Cardiac muscle cell (in vitro differentiated cells and primary cell): ENCODE data around the gene ST8SIA5. TPM values are rescaled to one million over a fixed set of nuclear protein-coding genes. Genes with fewer than 3 reads are reported as not detected.

Experiments
- DNase-seq, 2 donors: peaks; one replicate each; pipeline versions ENCODE4 v3.0.0 to v3.0.0-alpha.2; 2010 to 2017; ENCODE audit warnings: low read depth in 1 of 2, low spot score in 1 of 2
- H3K27ac ChIP-seq: fragments of 200-600 bp; sonication (generic); 2 replicates; pipeline ENCODE4 v1.5.1; 2016
- H3K27me3 ChIP-seq: fragments of 200-600 bp; sonication (generic); 2 replicates; pipeline ENCODE4 v1.6.0; 2016; ENCODE audit warnings: control low read depth
- H3K36me3 ChIP-seq: fragments of 200-600 bp; sonication (generic); 2 replicates; pipeline ENCODE4 v1.5.1; 2016; ENCODE audit warnings: control low read depth
- H3K4me1 ChIP-seq: fragments of 200-600 bp; sonication (generic); 2 replicates; pipeline ENCODE4 v1.8.1; 2017; ENCODE audit warnings: low read depth, mild to moderate bottlenecking, mixed run types
- H3K4me3 ChIP-seq: fragments of 200-600 bp; sonication (generic); 2 replicates; pipeline ENCODE4 v1.5.1; 2016; ENCODE audit warnings: mild to moderate bottlenecking
- H3K9me3 ChIP-seq: fragments of 200-600 bp; sonication (generic); 2 replicates; pipeline ENCODE4 v1.5.1; 2017; ENCODE audit warnings: low read depth, mild to moderate bottlenecking, control low read depth
- polyA plus RNA-seq: library from polyadenylated mRNA; unstranded; fragments of >200 nt; fragmentation: Nextera tagmentation; extraction: Ambion mirVana; gene quantifications from 2 replicates; pipeline ENCODE4 v1.2.1, GENCODE V29; 2016
- total RNA-seq: library from RNA; depleted of rRNA; stranded (reverse); fragments of >200 nt; gene quantifications from 2 replicates; pipeline ENCODE4 v1.2.3, GENCODE V29; 2016
- TF ChIP-seq, protein P1 (sequence below): IDR thresholded peaks from 2 replicates; pipeline ENCODE4 v1.5.1; 2012; ENCODE audit warnings: low read depth, mild to moderate bottlenecking, low read length

The ST8SIA5 gene
- total and polyA plus RNA-seq, 2 experiments from 2014 or later, result 0.83 TPM; not detected in 1

DNA sequence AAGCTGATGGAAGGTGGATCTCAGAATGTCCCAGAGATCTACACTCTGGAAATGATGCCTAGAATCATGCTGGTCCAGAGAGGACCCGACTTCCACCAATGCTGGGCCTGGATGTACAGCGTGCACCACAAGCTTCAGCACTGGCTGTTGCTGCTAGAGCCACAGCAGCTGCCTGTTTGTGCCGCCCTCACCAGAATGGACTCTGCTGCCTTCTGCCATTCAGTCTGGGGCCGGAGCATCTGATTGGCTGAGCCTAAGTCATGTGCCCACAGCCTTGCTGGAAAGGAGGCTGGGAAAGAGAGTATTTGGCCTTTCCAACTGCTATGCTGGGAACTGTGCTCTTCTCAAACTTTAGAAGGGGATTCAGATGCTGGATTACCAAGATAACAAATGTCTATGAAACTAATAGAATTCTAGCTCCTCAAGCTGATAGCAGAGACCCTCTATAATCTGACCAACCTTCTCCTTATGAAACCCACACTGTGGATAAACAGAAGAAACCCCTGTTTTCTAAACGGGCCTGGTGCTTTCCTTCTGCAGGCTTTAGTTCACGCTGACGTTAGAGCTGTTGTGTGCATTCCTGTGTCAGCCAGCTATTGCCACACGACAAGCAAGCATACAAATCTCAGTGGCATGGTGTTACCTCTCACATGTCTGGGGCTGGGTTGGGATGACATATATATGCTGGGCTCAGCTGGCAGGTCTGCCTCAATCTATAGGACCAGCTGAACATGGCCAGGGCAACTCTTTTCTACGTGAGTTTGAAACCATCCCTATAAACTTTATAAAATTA is 95.7 kb downstream of the ST8SIA5 start:
- Histone ChIP-seq H3K36me3 (no peaks in the 10 kb centered on the region), H3K27ac (no peak overlapping the region), H3K27me3 (no peaks in the 10 kb centered on the region), H3K4me3 (no peak overlapping the region), H3K9me3 (no peaks in the 10 kb centered on the region), H3K4me1 (no peaks in the 10 kb centered on the region)
- TF ChIP-seq, protein P1, sequence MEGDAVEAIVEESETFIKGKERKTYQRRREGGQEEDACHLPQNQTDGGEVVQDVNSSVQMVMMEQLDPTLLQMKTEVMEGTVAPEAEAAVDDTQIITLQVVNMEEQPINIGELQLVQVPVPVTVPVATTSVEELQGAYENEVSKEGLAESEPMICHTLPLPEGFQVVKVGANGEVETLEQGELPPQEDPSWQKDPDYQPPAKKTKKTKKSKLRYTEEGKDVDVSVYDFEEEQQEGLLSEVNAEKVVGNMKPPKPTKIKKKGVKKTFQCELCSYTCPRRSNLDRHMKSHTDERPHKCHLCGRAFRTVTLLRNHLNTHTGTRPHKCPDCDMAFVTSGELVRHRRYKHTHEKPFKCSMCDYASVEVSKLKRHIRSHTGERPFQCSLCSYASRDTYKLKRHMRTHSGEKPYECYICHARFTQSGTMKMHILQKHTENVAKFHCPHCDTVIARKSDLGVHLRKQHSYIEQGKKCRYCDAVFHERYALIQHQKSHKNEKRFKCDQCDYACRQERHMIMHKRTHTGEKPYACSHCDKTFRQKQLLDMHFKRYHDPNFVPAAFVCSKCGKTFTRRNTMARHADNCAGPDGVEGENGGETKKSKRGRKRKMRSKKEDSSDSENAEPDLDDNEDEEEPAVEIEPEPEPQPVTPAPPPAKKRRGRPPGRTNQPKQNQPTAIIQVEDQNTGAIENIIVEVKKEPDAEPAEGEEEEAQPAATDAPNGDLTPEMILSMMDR, result no peak
- DNase-seq, result peak; percentile 40 to 54

DNA sequence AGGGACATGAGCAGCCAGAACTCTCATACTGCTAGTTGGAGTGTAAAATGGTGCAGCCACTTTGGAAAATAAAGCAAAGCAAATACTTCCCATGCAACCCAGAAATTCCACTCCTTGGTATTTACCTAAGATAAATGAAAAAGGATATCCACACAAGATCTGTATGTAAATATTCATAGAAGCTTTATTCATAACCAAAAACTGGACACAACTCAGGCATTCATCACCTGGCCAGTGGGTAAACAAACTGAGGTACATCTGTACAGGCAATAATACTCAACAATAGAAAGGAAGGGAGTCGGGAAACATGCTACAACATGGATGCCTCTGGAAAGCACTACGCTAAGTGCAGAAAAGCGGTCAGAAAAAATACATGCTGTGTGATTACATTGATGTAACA is 97.4 kb downstream of the ST8SIA5 start:
- Histone ChIP-seq H3K27ac (no peak overlapping the region), H3K27me3 (no peaks in the 10 kb centered on the region), H3K4me3 (no peak overlapping the region), H3K4me1 (no peaks in the 10 kb centered on the region), H3K36me3 (no peaks in the 10 kb centered on the region), H3K9me3 (no peaks in the 10 kb centered on the region)
- DNase-seq, result no peak
- TF ChIP-seq, protein P1, result no peak

DNA sequence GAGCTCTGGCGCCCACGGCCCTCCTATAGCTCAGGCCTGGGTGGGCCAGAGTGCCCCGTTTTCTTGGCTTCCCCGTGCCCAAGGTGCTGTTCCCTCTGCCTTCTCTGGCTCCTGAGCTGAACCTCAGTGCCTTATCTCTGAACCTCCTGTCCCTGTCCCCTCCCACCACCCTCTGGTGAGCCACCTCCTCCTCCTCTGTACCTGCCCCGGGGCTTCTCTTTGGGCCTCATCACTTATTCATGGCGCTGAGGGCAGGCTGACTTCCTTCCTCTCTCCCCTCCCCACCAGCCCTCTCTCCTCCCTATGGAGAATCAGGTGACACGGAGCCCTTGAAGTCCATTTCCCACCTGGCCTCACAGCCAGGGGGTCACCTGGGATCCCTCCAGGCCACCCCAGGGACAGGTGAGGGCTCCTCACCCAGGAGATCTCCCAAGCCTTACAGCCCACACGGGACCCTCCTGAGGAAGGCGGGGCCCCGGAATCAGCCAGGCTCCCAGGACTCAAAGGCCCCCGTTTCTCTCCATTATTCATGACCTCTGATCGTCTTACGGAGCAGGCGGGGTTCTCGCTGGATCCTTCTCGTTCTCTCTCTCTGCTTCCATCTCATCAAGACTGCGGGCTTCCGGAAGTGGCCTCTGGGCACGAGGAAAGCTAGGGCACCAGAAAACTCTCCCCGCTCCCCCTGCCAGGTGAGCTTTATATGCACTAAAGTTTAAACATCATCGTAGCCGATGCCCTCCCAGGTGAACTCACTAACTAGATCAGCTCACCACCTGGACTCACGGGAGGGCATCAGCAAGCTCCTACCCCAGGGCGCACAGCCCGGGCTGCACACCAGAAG is 99.5 kb downstream of the ST8SIA5 start, which contains the start of gene LOXHD1:
Gene LOXHD1, minus strand, starts transcription at position 106 of the 841 bp plus-strand sequence. CDS start 187 bp downstream, outside the sequence.
- Histone ChIP-seq H3K27ac (no peak within 1 kb of the TSS), H3K4me1 (no peaks in the 10 kb centered on the region), H3K9me3 (no peaks in the 10 kb centered on the region), H3K36me3 (no peaks in the 10 kb centered on the region), H3K27me3 (no peaks in the 10 kb centered on the region), H3K4me3 (no peak within 1 kb of the TSS)
- TF ChIP-seq, protein P1, result no peak
- DNase-seq, result no peak

DNA sequence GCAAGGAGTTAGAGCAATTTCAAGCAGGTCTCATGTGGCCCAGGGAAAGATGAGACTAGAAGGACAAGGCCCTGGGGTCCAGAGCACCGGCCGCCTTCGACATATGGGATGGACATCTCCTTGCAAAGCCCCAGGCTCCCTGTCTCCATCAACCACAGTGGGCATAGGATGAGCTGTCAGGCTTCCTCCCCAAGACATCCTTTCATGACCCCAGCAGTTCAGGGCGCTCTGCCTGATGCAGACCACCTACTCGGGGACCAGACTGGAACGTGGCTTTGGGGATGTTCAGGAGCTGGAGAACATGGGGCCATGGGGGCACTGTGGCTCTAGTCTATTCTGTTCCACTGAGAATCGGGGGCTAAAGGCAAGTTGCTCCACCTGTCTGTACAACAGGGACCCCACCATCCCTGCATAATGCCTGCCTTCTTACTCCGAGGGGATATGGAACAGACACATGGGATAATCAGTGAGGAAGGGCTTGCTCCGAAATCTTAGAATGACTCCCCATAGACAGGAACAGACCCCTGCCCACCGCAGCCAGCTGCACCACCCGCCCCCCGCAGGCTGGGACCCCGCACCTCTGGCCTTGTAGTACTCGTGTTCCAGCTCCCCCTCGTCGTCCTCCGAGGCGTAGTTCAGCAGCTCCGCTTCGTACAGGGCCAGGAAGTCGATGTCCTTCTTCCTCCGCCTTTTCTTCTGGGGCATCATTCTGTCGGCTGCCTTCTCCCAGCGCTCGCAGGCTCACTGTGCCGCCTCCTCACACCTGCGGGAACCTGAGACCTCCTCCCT is 100.3 kb downstream of the ST8SIA5 start:
- H3K27ac ChIP-seq, result no peak overlapping the region
- no peak overlapping the region for H3K4me3 ChIP-seq
- H3K4me1 ChIP-seq, result no peaks in the 10 kb centered on the region
- TF ChIP-seq, protein P1, result no peak
- no peaks in the 10 kb centered on the region for H3K36me3 ChIP-seq
- no peaks in the 10 kb centered on the region for H3K27me3 ChIP-seq
- H3K9me3 ChIP-seq, result no peaks in the 10 kb centered on the region
- no peak for DNase-seq

DNA sequence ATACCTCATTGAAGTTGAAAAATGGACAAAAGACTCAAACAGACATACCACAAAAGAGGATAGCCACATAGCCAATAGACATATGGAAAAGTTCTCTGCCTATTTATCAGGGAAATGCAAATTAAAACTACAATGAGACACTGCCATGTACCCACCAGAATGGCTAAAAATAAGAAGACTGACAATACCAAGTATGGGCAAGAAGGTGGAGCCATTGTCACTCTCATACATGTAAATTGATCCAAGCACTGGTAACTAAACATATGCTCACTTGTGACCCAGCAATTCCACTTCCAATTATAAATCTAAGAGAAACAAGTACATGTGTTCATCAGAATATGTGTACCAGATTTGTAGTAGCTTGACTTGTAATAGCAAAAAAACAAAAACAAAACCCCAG is 104.5 kb downstream of the ST8SIA5 start:
- no peaks in the 10 kb centered on the region for H3K9me3 ChIP-seq
- TF ChIP-seq, protein P1, result no peak
- no peak overlapping the region for H3K4me3 ChIP-seq
- no peak for DNase-seq
- peaks cover 4% of the 10 kb centered on the region for H3K4me1 ChIP-seq
- no peak overlapping the region for H3K27ac ChIP-seq
- no peaks in the 10 kb centered on the region for H3K27me3 ChIP-seq
- H3K36me3 ChIP-seq, result no peaks in the 10 kb centered on the region
